ENCODE measurements around the gene SEC23IP.

SEC23IP gene

GRCh38 chr10:119942973-119943372 is 50.4 kb downstream of the SEC23IP start:
- no peak overlapping the region for H3K27ac Mint-ChIP-seq
- DNase-seq: no peak

GRCh38 chr10:119945805-119946204 is 53.3 kb downstream of the SEC23IP start:
- Mint-ChIP-seq H3K4me3 (no peak overlapping the region), H3K27ac (no peak overlapping the region), H3K9me3 (no peaks in the 10 kb centered on the region), H3K27me3 (no peaks in the 10 kb centered on the region), H3K4me1 (no peaks in the 10 kb centered on the region), H3K36me3 (ENCODE audit: low read depth) (peaks cover 28% of the 10 kb centered on the region)
- ATAC-seq (no peak), DNase-seq (no peak)

More at GRCh38 chr10:119942973-119943372, 50.4 kb downstream of the SEC23IP start:
- no peaks in the 10 kb centered on the region for H3K4me1 Mint-ChIP-seq
- H3K9me3 Mint-ChIP-seq: no peaks in the 10 kb centered on the region
- no peaks in the 10 kb centered on the region for H3K27me3 Mint-ChIP-seq
- H3K36me3 Mint-ChIP-seq (ENCODE audit: low read depth): peaks cover 43% of the 10 kb centered on the region
- no peak overlapping the region for H3K4me3 Mint-ChIP-seq
- ATAC-seq: no peak

DNA sequence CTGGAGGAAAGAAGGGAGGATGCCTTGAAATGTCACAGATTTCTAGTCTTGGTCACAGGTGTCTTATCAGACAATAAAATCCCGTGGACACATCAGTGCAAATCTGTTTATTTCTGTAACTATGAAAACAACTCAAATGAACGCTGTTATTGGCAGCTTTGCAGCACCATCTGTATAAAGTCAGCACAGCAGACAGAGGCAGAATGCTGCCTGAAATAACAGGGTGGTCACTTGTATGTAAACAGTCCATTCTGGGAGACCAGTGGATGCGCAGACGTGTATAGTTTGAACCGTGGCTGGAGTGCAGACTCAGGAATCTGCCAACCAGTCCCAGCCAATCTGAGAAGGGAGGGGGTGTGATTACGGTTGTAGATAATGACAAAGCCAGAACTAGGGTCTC is 54.8 kb downstream of the SEC23IP start:
- peaks cover 16% of the 10 kb centered on the region for H3K36me3 Mint-ChIP-seq (ENCODE audit: low read depth)
- DNase-seq (no peak), ATAC-seq (no peak)
- no peak overlapping the region for H3K27ac Mint-ChIP-seq
- no peak overlapping the region for H3K4me3 Mint-ChIP-seq
- no peaks in the 10 kb centered on the region for H3K27me3 Mint-ChIP-seq
- H3K9me3 Mint-ChIP-seq: no peaks in the 10 kb centered on the region
- H3K4me1 Mint-ChIP-seq: no peaks in the 10 kb centered on the region

GRCh38 chr10:119957451-119957850 is 64.9 kb downstream of the SEC23IP start:
- Mint-ChIP-seq H3K4me1 (no peaks in the 10 kb centered on the region), H3K27me3 (peaks cover 2% of the 10 kb centered on the region), H3K9me3 (no peaks in the 10 kb centered on the region), H3K4me3 (no peak overlapping the region), H3K27ac (no peak overlapping the region), H3K36me3 (ENCODE audit: low read depth) (peaks cover 2% of the 10 kb centered on the region)
- DNase-seq: no peak
- no peak for ATAC-seq

DNA sequence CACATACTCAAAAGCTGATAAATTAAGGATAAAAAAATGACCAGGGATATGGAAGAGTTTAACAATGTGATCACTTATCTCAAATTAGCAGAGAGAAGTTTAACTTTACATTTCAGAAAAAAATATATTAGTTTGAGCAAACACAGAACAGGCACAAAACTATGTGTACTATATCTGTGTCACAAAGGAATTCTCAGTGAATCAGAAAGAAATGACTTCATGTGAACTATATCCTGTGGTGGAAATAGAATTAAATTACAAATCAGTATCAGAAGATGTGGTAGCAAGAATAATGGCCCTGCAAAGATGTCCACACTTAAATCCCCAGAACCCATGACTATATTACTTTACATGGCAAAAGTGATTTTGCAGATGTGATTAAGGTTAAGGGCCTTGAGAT is 70.3 kb downstream of the SEC23IP start:
- H3K27me3 Mint-ChIP-seq: peaks cover 13% of the 10 kb centered on the region
- ATAC-seq: no peak

DNA sequence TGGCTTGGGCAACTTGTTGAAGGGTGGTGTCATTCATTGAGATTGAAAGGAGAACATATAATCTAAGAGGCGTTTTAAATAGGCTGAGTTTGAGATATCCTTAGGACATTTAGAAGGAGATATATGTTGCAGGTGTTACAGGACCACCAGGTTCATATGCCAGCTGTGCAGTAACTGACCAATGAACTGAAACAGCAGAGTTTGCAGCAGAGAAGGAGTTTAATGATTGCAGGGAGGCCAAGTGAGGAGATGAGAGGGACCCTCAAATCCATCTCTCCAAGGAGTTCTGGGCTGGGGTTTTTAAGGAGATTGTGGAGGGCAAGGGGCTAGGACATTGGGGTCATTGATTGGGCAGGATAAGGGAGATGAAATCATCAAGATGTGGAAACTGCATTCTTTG is 74.5 kb downstream of the SEC23IP start:
- ATAC-seq (no peak), DNase-seq (no peak)
- Mint-ChIP-seq H3K27me3 (peaks cover 13% of the 10 kb centered on the region), H3K4me1 (no peaks in the 10 kb centered on the region), H3K36me3 (ENCODE audit: low read depth) (no peaks in the 10 kb centered on the region), H3K4me3 (no peak overlapping the region), H3K9me3 (peaks cover 15% of the 10 kb centered on the region), H3K27ac (no peak overlapping the region)

More for the DNA sequence above, 70.3 kb downstream of the SEC23IP start:
- H3K4me3 Mint-ChIP-seq: no peak overlapping the region
- H3K36me3 Mint-ChIP-seq (ENCODE audit: low read depth): no peaks in the 10 kb centered on the region
- DNase-seq: no peak
- peaks cover 11% of the 10 kb centered on the region for H3K9me3 Mint-ChIP-seq
- H3K27ac Mint-ChIP-seq: no peak overlapping the region
- H3K4me1 Mint-ChIP-seq: no peaks in the 10 kb centered on the region

- ATAC-seq (no peak), DNase-seq (no peak)
- H3K36me3 Mint-ChIP-seq (ENCODE audit: low read depth): no peaks in the 10 kb centered on the region
- H3K4me1 Mint-ChIP-seq: no peaks in the 10 kb centered on the region
- peaks cover 15% of the 10 kb centered on the region for H3K9me3 Mint-ChIP-seq
- no peak overlapping the region for H3K4me3 Mint-ChIP-seq
- peaks cover 8% of the 10 kb centered on the region for H3K27me3 Mint-ChIP-seq
- H3K27ac Mint-ChIP-seq: no peak overlapping the region
Observed at GRCh38 chr10:119969609-119970008, 77.1 kb downstream of the SEC23IP start.

GRCh38 chr10:119970107-119970506 is 77.6 kb downstream of the SEC23IP start:
- no peak overlapping the region for H3K4me3 Mint-ChIP-seq
- no peaks in the 10 kb centered on the region for H3K4me1 Mint-ChIP-seq
- no peak for ATAC-seq
- peaks cover 15% of the 10 kb centered on the region for H3K9me3 Mint-ChIP-seq
- DNase-seq: no peak
- H3K36me3 Mint-ChIP-seq (ENCODE audit: low read depth): no peaks in the 10 kb centered on the region
- H3K27me3 Mint-ChIP-seq: peaks cover 8% of the 10 kb centered on the region
- H3K27ac Mint-ChIP-seq: no peak overlapping the region

GRCh38 chr10:119970963-119971362 is 78.4 kb downstream of the SEC23IP start:
- no peak for DNase-seq
- peaks cover 15% of the 10 kb centered on the region for H3K9me3 Mint-ChIP-seq
- no peak overlapping the region for H3K4me3 Mint-ChIP-seq
- no peak for ATAC-seq
- peaks cover 7% of the 10 kb centered on the region for H3K27me3 Mint-ChIP-seq
- H3K27ac Mint-ChIP-seq: no peak overlapping the region
- no peaks in the 10 kb centered on the region for H3K36me3 Mint-ChIP-seq (ENCODE audit: low read depth)
- H3K4me1 Mint-ChIP-seq: no peaks in the 10 kb centered on the region

- Mint-ChIP-seq H3K9me3 (no peaks in the 10 kb centered on the region), H3K4me3 (no peak overlapping the region), H3K27ac (no peak overlapping the region), H3K4me1 (no peaks in the 10 kb centered on the region), H3K27me3 (peaks cover 5% of the 10 kb centered on the region), H3K36me3 (ENCODE audit: low read depth) (no peaks in the 10 kb centered on the region)
- DNase-seq (no peak), ATAC-seq (no peak)
Observed at GRCh38 chr10:119973281-119973680, 80.8 kb downstream of the SEC23IP start.

DNA sequence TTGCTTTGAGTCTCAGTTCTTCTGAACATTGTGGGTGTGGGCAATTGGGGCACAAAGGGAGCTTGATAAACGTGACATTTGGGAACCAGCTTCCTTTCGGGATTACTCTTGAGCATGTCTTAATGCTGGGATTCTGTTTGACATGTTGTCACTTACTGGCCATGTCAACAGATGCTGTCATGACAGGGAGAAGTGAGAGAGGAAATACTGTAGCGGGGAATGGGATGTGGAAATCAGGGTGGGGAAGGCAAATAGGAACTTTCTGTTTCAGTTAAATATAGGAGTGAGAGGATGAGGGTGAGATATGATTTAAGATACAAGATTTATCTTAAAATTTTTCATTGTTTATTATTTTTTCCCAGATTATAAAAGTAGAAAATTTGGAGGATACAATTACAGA is 83.9 kb downstream of the SEC23IP start:
- no peaks in the 10 kb centered on the region for H3K9me3 Mint-ChIP-seq
- ATAC-seq (no peak), DNase-seq (no peak)
- no peaks in the 10 kb centered on the region for H3K4me1 Mint-ChIP-seq
- H3K27me3 Mint-ChIP-seq: peaks cover 3% of the 10 kb centered on the region
- H3K27ac Mint-ChIP-seq: no peak overlapping the region
- H3K36me3 Mint-ChIP-seq (ENCODE audit: low read depth): no peaks in the 10 kb centered on the region
- no peak overlapping the region for H3K4me3 Mint-ChIP-seq

DNA sequence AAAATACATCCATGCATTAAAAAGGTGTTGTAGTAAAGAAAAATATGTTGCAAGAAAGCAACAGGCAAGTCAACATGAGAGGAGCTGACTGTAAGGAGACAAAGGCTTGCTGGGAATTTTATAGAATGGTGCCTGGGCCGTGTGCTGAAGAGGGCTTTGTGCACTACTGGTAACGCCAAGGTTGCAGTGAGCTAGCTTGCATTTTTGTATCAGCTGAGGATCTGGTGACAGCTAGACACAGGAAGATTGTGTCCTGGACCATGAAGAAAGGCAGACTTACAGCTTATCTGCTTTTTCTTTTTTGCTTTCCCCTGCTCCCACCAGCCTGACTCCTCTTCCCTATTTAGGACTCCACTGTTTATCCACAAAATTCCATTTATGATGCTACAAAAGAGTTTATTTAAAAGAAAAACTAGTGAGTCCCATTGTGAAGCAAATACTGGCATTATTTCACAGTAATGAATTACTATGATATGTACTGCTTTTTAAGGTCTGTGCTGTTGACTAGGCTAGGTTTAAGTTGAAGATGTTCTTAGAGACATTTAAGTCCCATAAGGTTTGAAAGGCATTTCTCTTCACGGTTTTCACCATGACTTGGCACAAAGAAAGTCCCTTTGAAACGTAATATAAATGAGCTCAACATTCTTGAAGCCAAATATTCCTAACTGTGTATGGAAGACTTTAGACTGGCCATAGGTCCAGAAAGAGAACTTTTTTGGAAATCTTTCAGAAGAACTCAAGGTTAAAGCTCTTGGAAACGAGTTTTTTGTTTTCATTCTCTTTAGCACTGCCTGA is 88.6 kb downstream of the SEC23IP start:
- Mint-ChIP-seq H3K4me3 (no peak overlapping the region), H3K4me1 (no peaks in the 10 kb centered on the region), H3K27me3 (peaks cover 3% of the 10 kb centered on the region), H3K36me3 (ENCODE audit: low read depth) (no peaks in the 10 kb centered on the region), H3K9me3 (no peaks in the 10 kb centered on the region), H3K27ac (no peak overlapping the region)
- DNase-seq: no peak
- ATAC-seq: no peak

DNA sequence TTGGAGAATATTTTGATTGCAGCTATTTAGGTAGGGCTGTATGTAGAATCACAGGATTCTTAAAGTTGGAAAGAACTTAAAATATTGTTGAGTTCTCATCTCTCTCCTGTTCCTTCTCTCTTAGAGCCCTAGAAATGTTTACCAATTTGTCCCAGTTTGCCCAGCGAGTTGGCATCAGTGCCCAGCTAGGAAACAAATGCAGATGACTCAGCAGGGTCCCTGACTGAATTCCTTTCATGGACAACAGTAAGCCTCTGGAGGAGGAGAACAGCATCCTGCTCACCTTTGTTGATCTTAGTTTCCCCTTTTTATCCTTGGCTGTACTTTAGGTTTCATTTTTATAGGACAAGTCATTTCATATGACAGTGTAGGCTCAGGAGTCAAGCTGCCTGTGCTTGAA is 89.3 kb downstream of the SEC23IP start:
- Mint-ChIP-seq H3K27me3 (peaks cover 3% of the 10 kb centered on the region), H3K9me3 (no peaks in the 10 kb centered on the region), H3K4me1 (no peaks in the 10 kb centered on the region), H3K27ac (no peak overlapping the region), H3K4me3 (no peak overlapping the region), H3K36me3 (ENCODE audit: low read depth) (no peaks in the 10 kb centered on the region)
- no peak for DNase-seq
- no peak for ATAC-seq

DNA sequence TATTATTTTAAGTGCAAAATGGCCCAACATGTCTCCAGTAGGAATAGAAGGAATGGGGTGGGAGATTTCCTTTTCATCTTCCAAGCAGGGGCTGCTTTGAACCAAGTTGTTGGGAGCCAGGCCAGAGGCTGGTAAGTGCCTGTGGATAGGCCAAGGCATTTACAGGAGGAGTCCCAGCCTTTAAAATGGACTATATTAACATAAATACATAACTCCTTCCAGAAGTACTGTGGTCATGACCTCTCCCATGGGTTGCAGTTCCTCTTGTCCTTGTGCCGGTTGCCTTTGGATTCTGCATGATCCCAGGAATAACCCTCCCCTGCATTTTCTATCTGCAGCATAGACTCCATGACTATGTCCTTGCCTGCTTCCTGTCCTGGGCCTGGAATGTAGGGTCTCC is 95.8 kb downstream of the SEC23IP start:
- Mint-ChIP-seq H3K9me3 (no peaks in the 10 kb centered on the region), H3K36me3 (ENCODE audit: low read depth) (no peaks in the 10 kb centered on the region), H3K4me3 (no peak overlapping the region), H3K4me1 (no peaks in the 10 kb centered on the region), H3K27ac (no peak overlapping the region), H3K27me3 (peaks cover 14% of the 10 kb centered on the region)
- ATAC-seq: no peak
- DNase-seq: no peak

DNA sequence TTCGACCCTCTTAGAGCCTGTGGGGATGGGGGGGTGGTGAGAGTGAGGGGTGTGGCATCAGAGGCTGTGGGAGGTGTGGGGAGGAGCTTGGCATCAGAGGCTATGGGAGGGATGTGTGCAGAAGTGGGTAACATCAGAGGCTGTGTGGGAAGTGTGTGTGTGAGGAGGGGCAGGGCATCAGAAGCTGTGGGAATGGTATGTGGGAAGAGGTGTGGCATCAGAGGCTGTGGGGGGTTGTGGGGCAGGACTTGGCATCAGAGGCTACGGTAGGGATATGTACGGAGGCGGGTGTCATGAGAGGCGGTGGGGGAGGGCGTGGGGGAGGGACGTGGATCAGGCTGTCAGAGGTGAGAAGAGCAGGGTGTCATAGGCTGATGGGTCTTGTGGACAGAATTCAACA is 97.4 kb downstream of the SEC23IP start:
- Mint-ChIP-seq H3K4me1 (no peaks in the 10 kb centered on the region), H3K9me3 (no peaks in the 10 kb centered on the region), H3K27me3 (peaks cover 23% of the 10 kb centered on the region), H3K36me3 (ENCODE audit: low read depth) (no peaks in the 10 kb centered on the region), H3K4me3 (no peak overlapping the region), H3K27ac (no peak overlapping the region)
- DNase-seq (no peak), ATAC-seq (no peak)

DNA sequence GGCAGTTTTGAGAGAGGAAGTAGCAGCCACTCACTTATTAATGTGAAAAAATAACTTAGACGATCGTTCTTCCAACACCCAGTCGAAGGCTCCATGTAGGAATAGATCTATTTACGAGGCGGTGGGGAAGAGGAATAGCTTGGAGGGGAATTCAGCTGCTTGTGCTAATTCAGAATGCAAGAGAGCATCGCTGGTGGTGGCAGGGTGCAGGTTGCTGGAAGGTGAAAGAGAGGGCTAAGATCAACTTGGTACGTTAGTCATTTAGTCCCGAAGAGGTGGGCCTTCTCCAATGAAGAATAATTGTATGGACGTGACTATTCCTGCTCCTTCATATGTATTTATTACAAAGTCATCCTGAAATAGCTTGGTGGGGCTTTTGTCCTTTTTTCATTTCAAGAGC is 98.5 kb downstream of the SEC23IP start:
- Mint-ChIP-seq H3K27me3 (peaks cover 23% of the 10 kb centered on the region), H3K9me3 (peaks cover 8% of the 10 kb centered on the region), H3K36me3 (ENCODE audit: low read depth) (no peaks in the 10 kb centered on the region), H3K4me1 (no peaks in the 10 kb centered on the region), H3K4me3 (no peak overlapping the region), H3K27ac (no peak overlapping the region)
- no peak for ATAC-seq
- DNase-seq: no peak
